SH-SY5Y (cell line): Measurements from ENCODE around the gene NME9.

Source experiments
- GATA2 ChIP-seq: IDR thresholded peaks from 2 replicates; pipeline ENCODE4 v1.6.1; 2011; ENCODE audit warnings: mild to moderate bottlenecking, low read depth, low read length
- GATA3 ChIP-seq: IDR thresholded peaks from 2 replicates; pipeline ENCODE4 v1.6.1; 2011; ENCODE audit warnings: low read depth, mild to moderate bottlenecking, low read length, moderate library complexity

DNA sequence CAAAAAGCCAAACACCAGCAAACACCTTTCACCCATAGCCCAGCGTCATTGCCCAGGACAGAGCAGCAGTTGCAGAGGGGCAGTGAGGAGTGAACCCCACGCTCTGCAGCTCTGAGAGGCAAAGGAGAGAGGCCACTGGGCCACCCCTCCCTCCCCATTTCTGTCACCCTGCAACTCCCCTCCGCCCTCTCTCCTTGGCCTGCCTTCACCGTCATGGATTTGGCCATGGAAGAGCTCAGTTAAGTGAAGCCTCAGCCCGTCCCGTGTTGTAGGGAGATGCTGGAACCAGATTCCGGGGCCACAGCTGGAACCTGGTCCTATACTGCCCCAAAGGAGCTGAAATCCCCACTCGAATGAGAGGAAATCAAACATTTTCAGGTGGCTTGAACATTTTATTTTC, 40.7 kb upstream of the NME9 start:
- TF ChIP-seq GATA3 (no peak), GATA2 (no peak)
